Limb (tissue), 2 donors: Measurements from ENCODE around the gene NRF1.

Source experiments
- DNase-seq, 2 donors: peaks; one replicate each; pipeline ENCODE4 v3.0.0-alpha.2; 2016; ENCODE audit errors: extremely low spot score in 2 of 2

The NRF1 gene

GRCh38 chr7:129769866-129770808 lies 158.6 kb downstream of the NRF1 start:
- DNase-seq = no peak

- no peak for DNase-seq
Observed at GRCh38 chr7:129771201-129771927, 159.8 kb downstream of the NRF1 start.

GRCh38 chr7:129771928-129772479 lies 160.5 kb downstream of the NRF1 start:
- DNase-seq = no peak

GRCh38 chr7:129772646-129773280 lies 161.2 kb downstream of the NRF1 start:
- no peak for DNase-seq

GRCh38 chr7:129773328-129773731 lies 161.8 kb downstream of the NRF1 start:
- DNase-seq = no peak

- no peak for DNase-seq
Observed at GRCh38 chr7:129773871-129774270, 162.4 kb downstream of the NRF1 start.

- DNase-seq = peak; percentile 42 to 70
Observed at GRCh38 chr7:129774359-129774758, 162.8 kb downstream of the NRF1 start.

GRCh38 chr7:129774871-129775694 lies 163.6 kb downstream of the NRF1 start:
- no peak for DNase-seq

- no peak for DNase-seq
Observed at GRCh38 chr7:129775695-129776361, 164.3 kb downstream of the NRF1 start.

- no peak for DNase-seq
Observed at GRCh38 chr7:129776362-129776722, 164.8 kb downstream of the NRF1 start.

GRCh38 chr7:129777195-129777844 lies 165.8 kb downstream of the NRF1 start:
- DNase-seq = no peak

GRCh38 chr7:129777993-129778769 lies 166.7 kb downstream of the NRF1 start:
- no peak for DNase-seq

GRCh38 chr7:129778770-129779601 lies 167.5 kb downstream of the NRF1 start:
- no peak for DNase-seq

GRCh38 chr7:129779602-129780256 lies 168.2 kb downstream of the NRF1 start:
- peak in 1 of 2 donors; percentile 58 for DNase-seq

- peak in 1 of 2 donors; percentile 74 for DNase-seq
Observed at GRCh38 chr7:129780257-129780973, 168.9 kb downstream of the NRF1 start.

- no peak for DNase-seq
Observed at GRCh38 chr7:129780974-129781927, 169.7 kb downstream of the NRF1 start.
